Inferior parietal cortex (tissue), 1 donor: Measurements from ENCODE around the gene DDX24.

Experiments used
- DNase-seq: peaks from one replicate; pipeline ENCODE4 v3.0.0-alpha.2; 2016; ENCODE audit errors: extremely low spot score

The DDX24 gene

GRCh38 chr14:94010625-94011024, 70.4 kb downstream of the DDX24 start:
- no peak for DNase-seq

GRCh38 chr14:94009767-94010166, 71.2 kb downstream of the DDX24 start:
- DNase-seq, result no peak

- no peak for DNase-seq
Measured at GRCh38 chr14:94008234-94008633, 72.8 kb downstream of the DDX24 start.

GRCh38 chr14:94005324-94006073, 75.5 kb downstream of the DDX24 start:
- no peak for DNase-seq

- DNase-seq, result no peak
Measured at GRCh38 chr14:94004015-94004414, 77.0 kb downstream of the DDX24 start.

- DNase-seq, result no peak
Measured at GRCh38 chr14:94003397-94003796, 77.6 kb downstream of the DDX24 start.

- peak; percentile 85 for DNase-seq
Measured at GRCh38 chr14:94001501-94002396, 79.3 kb downstream of the DDX24 start.

- no peak for DNase-seq
Measured at GRCh38 chr14:94001016-94001415, 80.0 kb downstream of the DDX24 start.

- no peak for DNase-seq
Measured at GRCh38 chr14:94000267-94000666, 80.7 kb downstream of the DDX24 start.

- no peak for DNase-seq
Measured at GRCh38 chr14:93999573-93999972, 81.4 kb downstream of the DDX24 start.

- no peak for DNase-seq
Measured at GRCh38 chr14:93998871-93999403, 82.1 kb downstream of the DDX24 start.
